NOMO-1 (cell line): ENCODE data around the gene PRDX4.
"Not testable (repeated sequence)": the region's sequence is repeated elsewhere in the genome, so short reads cannot be mapped to it uniquely, and the experiment has no call there.

Source experiments
- DNase-seq, 2 experiments: peaks; one replicate each; lab custom pipeline; 2025; ENCODE audit not compliant: unreplicated experiment in 2 of 2; lab: John Stamatoyannopoulos, UW

The PRDX4 gene

DNA sequence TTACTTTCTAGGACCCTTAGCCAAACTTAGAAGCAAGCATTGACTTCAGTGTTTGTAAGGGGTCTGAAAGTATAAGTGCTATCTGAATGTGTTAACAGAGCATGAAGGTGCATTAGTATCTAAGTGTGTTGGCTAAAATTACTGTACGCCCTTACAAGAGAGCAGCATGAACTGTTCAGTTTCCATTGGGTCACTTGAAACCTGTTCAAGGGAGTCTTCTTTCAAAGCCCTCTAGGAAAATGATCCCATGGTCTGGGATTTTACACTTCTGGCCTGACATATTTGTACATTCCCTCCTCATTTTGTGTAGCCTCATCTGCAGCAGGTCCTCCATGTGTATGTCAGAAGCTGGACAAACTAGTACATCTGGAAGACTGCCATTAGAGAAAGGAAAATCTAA lies 3.2 kb downstream of the PRDX4 start:
- DNase-seq: no peak

DNA sequence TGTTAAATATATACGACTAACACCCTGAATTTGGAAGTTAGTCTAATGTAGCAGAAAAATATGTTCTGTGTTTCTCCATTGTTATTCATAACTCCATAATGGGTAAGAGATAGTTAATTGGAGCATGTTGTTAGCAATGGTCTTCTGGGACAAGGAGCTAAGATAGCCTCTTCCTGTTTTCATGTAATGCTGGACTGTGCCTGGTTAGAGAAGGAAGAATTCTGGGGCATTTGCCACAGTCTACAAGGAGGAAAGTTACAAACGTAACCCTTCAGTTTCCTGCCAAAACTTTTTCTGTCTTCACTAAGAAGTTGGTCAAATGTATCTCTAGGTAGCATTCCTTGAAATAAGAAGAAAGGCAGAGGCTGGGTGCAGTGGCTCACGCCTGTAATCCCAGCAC lies 5.8 kb downstream of the PRDX4 start:
- no peak for DNase-seq

DNA sequence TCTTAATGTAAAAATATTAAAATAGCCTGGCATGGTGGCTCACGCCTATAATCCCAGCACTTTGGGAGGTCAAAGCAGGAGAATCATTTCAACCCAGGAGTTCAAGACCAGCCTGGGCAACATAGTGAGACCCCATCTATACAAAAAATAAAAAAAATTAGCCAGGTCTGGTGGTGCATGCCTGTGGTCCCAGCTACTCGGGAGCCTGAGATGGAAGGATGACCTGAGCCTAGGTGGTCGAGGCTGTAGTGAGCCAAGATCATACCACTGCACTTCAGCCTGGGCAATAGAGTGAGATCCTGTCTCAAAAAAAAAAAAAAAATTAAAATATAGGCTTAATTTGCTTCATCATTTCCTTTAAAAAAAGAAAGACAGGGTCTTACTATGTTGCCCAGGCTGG lies 9.2 kb downstream of the PRDX4 start:
- not testable (repeated sequence) for DNase-seq

DNA sequence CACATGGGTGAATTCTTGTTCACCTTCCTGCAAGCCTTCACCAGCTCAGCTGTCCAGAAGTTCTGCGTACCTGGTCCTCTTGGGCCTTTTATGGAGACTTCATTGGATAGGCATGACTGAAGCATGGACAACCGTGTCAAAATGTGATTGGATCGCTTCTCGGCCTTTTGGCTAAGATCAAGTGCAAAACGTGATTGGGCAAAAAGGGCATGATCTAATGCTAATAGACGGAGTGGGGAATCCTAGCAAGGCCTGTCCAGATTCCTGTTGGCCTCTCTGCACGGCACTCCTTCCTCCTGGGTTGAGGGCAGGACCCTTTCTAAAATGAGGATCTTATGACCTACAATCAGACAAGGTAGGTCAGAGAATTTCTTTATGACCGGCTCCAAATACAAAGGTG lies 24.9 kb downstream of the PRDX4 start:
- DNase-seq: no peak

DNA sequence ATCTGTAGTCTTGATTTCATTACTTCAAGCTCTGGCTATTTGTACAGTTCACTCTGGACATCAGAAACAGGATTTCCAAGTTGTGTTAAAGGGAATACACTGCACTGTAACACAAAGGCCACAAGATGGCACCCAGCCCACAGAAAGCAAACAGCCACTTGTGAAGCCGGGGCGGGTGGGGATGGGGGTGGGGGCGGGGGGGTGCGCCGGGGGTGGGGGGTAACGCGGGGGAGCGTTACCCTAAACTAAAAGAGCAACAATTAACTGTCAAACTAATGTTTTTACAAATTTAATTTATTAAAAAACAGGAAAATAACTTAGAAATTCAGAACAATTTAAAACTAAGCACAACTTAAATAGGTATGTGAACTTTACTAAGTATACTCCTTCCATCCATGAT lies 27.3 kb downstream of the PRDX4 start:
- peak; percentile 4 to 12 for DNase-seq

DNA sequence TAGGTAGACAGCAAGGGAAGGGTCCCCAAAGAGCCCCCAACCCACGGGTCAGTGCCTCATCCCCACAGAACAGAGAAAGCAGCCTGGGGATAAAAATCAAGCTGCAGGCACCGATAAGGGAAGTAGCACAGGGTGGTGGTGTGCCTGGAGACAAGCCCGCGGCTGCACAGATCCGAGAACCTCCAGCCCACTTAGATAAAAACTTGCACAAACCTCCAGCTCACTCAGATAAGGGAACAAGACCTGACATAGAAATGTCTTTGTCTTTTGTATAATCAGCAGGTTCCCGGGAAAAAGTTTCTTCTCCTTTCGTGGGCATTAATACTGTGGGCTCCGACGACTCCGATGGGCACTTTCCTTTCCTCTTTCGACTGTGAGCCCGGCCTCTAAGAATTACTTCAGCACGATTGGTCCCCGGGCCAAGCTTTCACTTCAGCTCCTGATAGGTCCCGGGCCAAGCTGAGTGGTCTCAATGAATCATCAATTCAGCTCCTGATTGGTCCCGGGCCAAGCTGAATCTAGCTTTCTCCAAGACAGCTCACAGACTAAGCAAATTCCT lies 32.4 kb downstream of the PRDX4 start:
- peak; percentile 66 to 76 for DNase-seq

DNA sequence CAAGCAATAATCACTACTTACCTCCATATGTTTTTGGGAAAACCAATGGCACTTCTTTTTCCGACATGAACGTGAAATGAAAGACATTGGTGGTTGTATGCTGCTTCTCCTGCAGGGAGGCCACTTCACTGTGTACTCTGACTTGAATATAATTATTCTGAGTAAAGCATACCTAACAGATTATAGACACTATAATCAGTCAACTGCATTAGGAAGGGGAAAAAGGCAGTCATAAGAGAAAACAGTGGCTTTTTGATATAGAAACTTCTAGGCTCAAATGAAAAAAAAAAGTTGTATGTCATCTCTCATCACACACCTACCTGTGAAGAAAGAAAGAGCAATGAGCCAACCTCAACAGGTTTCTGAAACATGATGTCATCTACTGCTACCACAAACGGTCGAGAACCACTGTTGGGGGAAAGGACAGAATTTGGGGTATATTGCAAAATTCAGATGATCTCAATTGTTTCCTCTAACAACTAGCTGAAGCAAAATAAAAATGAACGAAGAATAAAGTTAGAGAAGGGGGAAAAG lies 37.4 kb downstream of the PRDX4 start:
- no peak for DNase-seq

DNA sequence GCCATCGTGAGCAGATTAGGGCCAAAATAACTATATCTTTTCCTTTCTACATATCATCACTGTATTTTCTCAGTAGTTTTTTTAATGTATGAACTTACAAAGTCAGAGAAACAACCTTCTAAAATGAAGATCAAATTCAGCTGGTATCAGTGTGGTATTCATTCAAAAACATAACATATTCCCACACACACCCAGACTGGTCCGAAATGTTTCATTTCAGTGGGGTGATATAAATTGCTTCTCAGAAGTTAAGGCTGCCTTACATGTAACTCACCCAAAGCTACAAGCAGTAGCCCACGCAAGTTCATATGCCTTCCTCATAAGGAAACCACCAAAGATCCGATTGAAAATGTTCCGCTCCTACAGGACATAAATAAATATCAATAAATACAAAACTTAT lies 37.9 kb downstream of the PRDX4 start:
- DNase-seq: no peak

DNA sequence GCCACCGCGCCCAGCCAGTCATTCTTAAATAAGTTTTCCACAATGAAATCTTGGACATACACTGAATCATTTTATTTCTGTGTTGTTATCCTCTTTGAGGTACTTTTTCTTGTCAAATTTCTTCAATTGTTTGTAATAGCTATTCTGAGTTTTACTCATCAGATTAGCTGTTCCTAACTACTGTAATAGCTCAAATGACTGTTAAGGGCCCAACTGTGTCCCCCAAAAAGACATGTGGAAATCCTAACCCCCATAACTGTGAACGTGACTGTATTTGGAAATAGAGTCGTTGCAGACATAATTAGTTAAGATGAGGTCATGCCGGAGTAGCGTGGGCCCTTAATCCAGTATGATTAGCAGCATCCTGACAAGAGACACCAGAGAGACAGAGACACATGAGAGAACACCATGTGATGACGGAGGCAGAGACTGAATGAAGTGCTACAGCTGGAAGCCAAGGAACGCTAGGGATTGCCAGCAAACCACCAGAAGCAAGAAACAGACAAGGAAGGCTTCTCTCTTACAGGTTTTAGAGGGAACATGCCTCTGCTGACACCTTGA lies 52.9 kb downstream of the PRDX4 start:
- no peak for DNase-seq

DNA sequence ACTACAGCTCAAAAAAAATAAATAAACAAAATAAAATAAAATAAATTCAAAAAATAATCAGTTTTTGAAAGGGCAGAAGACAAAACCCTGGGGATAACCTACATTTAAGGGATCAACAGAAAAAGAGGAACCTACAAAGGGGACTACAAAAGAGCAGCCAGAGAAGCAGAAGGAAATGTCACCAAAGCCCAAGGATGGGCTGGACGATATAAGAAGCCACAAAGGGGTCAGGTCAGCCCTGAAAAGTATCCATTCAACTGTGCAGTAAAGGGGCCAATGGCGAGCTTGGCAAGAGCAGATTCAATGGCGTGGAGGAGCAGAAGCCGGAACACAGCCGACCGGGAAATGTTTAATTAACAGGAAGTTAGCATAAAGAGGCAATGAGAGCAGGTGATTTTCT lies 58.9 kb downstream of the PRDX4 start:
- DNase-seq: peak; percentile 32 to 60

DNA sequence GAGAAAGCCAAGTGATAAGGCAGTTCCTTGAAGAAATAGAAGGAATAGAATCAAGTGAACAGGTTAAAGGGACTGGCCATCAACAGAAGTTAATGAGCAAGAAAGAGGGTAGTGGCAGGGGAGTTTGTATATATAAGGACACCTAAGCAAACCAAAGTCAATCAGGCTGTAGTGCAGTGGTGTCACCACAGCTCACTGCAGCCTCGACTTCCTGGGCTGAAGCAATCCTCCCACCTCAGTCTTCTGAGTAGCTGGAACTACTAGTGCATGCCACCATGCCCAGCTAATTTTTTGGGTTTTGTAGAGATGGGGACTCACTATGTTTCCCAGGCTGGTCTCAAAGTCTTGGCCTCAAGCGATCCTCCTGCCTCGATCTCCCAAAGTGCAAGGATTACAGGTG lies 59.9 kb downstream of the PRDX4 start:
- DNase-seq: no peak

DNA sequence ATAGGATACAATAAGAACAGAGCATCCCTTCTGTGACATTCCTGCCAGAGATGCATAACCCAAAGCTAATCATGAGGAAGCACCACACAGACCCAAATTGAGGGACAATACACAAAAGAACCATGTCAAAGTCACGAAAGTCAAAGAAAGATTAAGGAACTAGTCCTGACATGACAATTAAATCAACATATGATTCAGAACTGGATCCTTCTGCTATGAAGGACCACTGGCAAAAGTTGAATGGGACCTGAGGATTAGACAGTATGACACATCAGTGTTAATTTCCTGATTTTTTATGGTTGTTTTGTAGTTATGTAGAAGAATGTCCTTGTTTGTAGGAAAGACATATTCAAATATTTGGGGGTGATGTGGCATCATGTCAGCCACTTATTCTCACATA lies 61.9 kb downstream of the PRDX4 start:
- no peak for DNase-seq

DNA sequence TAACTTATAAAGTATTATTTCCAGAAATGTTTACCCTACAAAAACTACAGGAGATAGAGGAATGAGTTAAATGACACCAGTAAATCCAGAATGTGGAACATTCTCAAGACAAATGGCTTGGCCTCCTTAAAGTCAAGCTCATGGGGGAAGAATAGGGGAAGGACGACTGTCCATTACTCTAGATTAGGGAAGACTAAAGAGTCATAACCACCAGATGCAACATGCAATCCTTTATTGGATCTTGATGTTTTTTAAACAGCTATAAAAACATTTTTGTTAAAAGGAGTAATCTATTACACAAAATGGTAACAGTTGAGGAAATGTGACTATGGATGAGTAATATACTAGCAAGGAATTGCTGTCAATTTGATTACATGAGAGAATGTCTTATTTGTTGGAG lies 64.7 kb downstream of the PRDX4 start:
- DNase-seq: no peak

DNA sequence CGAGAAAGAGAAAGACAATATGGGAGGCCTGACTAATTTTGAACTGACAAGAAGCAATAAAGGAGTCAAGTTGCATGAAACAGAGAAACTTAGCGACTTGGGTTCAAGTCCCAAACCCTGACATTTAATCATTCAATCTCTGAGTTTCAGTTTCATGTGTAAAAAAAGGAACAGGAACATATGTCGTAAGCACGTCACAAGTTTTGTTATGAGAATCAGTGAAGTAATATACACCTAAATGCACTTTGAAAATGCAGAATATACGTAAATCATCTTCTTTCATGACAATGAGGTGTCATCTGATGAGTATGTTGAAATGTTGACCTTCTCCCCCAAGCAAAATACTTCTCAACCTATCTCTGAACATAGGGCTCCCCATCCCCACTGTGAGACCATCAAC lies 65.4 kb downstream of the PRDX4 start:
- peak in 1 of 2 experiments; percentile 76 for DNase-seq
